Endothelial cell of umbilical vein (primary cell): ENCODE data around the gene FAM219A.

ENCODE experiments used
- EZH2 ChIP-seq: IDR thresholded peaks from 2 replicates; pipeline ENCODE4 v1.6.1; 2012; ENCODE audit warnings: borderline replicate concordance, low read depth, mild to moderate bottlenecking, moderate library complexity, low read length, inconsistent platforms; ENCODE audit not compliant: severe bottlenecking
- MAX ChIP-seq: IDR thresholded peaks from 2 replicates; pipeline ENCODE4 v1.6.1; 2011; ENCODE audit not compliant: insufficient read depth, insufficient read length
- POLR2A ChIP-seq: IDR thresholded peaks from 2 replicates; pipeline ENCODE4 v1.6.1; 2012; ENCODE audit warnings: low read depth, mild to moderate bottlenecking, control low read depth, low read length
- POLR2AphosphoS5 ChIP-seq: IDR thresholded peaks from 2 replicates; pipeline ENCODE4 v1.6.1; 2012; ENCODE audit warnings: low read depth, mild to moderate bottlenecking, control low read depth, low read length, moderate library complexity; ENCODE audit not compliant: insufficient read depth
- TF ChIP-seq, protein P1 (sequence below), 2 donors: IDR thresholded peaks; 1 replicate in 1 of 2; 2 replicates in 1 of 2; pipeline ENCODE4 v1.5.1; 2011; ENCODE audit warnings: low read length in 2 of 2, mild to moderate bottlenecking in 2 of 2, moderate library complexity in 2 of 2, control low read depth in 1 of 2, inconsistent platforms in 1 of 2, low read depth in 1 of 2; ENCODE audit not compliant: insufficient read depth in 1 of 2; ENCODE audit errors: extremely low read depth in 1 of 2

DNA sequence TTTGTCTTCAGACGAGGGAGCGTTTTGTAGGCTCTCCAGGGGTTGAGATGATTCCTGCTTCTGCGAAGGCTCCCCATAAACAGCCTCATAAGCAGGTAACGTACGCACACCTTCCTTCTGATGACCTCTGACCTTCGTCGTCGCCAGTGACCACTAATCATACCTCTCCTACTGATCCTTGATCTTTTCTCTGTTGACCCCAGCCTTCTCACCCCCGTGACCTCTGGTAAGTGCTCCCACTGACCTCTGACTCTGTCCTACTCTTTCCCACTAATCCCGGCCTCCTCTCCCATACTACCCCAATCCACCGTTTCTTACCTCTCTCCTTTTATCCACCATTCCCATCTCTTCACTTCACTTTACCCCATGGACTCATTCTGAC lies 580 bp upstream of the FAM219A start:
- TF ChIP-seq POLR2A (no peak), MAX (no peak), POLR2AphosphoS5 (no peak), EZH2 (no peak)
- TF ChIP-seq, protein P1, sequence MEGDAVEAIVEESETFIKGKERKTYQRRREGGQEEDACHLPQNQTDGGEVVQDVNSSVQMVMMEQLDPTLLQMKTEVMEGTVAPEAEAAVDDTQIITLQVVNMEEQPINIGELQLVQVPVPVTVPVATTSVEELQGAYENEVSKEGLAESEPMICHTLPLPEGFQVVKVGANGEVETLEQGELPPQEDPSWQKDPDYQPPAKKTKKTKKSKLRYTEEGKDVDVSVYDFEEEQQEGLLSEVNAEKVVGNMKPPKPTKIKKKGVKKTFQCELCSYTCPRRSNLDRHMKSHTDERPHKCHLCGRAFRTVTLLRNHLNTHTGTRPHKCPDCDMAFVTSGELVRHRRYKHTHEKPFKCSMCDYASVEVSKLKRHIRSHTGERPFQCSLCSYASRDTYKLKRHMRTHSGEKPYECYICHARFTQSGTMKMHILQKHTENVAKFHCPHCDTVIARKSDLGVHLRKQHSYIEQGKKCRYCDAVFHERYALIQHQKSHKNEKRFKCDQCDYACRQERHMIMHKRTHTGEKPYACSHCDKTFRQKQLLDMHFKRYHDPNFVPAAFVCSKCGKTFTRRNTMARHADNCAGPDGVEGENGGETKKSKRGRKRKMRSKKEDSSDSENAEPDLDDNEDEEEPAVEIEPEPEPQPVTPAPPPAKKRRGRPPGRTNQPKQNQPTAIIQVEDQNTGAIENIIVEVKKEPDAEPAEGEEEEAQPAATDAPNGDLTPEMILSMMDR (IDR thresholded peaks at IDR 0.05; ENCODE audit: extremely low read depth in 1 of 2, insufficient read depth in 1 of 2, low read depth in 1 of 2, low read length in 2 of 2): no peak
